HG02623 (cell line): ENCODE data around the gene PAK6.

Experiments used
- ATAC-seq: cut with Tn5 transposase; IDR thresholded peaks from one replicate; pipeline ENCODE4 v1.9.1; 2021; ENCODE audit warnings: moderate library complexity; ENCODE audit not compliant: unreplicated experiment

The PAK6 gene

DNA sequence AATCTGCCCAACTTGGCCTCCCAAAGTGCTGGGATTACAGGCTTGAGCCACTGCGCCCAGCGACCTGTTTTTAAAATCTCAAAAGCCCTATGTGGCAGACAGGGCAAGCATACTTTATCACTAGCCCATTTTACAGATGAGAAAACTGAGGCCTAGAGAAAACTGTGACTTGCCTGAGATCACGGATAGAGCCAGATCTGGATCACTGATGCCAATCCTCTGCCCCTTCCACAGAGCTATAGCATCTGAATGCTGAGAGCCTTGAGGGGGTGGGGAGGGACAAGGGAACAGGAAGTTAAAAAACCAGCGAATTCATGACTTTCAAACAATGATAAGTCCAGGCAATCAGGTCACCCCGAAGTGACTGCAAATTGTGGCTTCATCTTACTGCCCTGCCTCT is 36.7 kb downstream of the PAK6 start:
- ATAC-seq: no peak

DNA sequence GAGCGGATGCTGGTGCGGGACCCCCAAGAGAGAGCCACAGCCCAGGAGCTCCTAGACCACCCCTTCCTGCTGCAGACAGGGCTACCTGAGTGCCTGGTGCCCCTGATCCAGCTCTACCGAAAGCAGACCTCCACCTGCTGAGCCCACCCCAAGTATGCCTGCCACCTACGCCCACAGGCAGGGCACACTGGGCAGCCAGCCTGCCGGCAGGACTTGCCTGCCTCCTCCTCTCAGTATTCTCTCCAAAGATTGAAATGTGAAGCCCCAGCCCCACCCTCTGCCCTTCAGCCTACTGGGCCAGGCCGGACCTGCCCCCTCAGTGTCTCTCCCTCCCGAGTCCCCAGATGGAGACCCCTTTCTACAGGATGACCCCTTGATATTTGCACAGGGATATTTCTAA is 37.1 kb downstream of the PAK6 start:
- no peak for ATAC-seq

GRCh38 chr15:40276927-40277326 is 38.1 kb downstream of the PAK6 start:
- ATAC-seq: no peak

DNA sequence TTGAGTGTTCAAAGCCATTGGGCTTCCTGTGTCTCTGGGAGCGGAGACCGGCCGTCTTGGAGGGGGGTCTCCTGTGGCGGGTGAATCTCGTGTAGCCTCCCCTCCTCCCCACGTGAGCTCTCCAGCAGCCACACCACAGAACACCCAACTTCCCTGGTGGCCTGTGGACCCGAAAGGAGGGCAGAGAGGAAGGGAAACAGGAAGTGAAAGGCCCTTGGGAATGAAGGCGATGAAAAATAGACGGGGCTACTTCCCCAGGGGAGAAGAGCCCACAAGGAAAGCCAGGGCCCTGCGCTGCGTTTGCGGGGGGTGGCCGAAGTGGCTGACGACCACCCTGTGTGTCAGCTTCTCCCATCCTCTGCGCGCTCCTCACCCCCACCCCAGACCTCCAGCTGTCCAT is 38.6 kb downstream of the PAK6 start:
- ATAC-seq: no peak

GRCh38 chr15:40278026-40278425 is 39.2 kb downstream of the PAK6 start:
- no peak for ATAC-seq

GRCh38 chr15:40279437-40280141 is 40.7 kb downstream of the PAK6 start:
- ATAC-seq: no peak

DNA sequence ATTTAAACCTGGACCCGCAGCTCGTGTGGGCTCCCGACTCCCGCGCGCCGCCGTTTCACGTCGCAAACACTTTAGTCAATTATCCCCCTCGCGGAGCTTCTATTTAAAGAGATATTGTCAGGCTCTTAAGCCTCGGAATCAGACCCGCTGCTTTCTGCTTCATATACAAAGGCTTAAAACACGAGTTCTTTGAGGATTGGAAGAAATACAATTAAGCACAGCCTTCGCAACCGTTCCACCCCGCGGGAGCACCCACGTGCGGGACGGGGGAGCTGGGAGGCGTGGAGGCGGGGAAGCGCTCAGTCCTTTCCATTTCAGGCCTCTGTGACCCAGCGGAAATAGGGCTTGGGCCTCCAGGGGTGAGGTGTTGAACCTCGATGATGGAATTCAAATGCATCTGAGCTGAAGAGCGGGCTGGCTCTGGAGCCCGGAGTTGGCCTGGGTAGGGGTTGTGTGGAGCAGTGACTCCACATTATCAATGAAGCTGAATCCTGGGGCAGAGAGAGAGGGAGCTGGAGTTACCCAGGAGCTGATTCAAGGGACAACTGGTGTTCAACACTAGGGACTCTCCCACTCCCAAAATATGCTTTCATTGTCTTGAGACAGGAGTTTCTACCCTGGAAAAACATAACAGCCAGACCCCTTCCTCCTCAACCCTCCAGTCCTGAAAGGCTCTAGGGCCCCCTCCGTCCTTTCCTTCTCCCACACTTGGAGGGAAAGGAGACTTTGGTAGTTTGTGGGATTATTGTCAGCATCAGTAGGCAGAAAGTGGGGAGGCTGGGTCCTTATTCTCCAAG is 41.6 kb downstream of the PAK6 start:
- no peak for ATAC-seq

GRCh38 chr15:40281057-40281800 is 42.4 kb downstream of the PAK6 start:
- ATAC-seq: no peak

DNA sequence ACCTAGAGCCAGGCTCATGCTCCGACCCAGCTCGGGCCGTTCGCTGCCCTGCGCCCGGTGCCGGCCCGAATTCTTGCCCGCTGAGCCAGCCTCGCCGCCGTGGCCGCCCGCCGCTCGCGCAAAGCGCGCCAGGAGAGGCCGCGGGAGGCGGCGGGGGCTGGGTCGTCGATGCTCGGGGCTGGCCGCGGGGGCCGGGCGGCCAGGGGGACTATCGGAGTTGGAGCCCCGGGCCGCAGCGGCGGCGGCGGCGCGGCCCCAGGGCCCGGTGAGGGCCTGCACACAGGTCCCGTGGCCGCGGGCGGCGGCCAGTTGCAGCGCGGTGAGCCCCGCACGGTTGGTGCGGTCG is 42.9 kb downstream of the PAK6 start:
- no peak for ATAC-seq

DNA sequence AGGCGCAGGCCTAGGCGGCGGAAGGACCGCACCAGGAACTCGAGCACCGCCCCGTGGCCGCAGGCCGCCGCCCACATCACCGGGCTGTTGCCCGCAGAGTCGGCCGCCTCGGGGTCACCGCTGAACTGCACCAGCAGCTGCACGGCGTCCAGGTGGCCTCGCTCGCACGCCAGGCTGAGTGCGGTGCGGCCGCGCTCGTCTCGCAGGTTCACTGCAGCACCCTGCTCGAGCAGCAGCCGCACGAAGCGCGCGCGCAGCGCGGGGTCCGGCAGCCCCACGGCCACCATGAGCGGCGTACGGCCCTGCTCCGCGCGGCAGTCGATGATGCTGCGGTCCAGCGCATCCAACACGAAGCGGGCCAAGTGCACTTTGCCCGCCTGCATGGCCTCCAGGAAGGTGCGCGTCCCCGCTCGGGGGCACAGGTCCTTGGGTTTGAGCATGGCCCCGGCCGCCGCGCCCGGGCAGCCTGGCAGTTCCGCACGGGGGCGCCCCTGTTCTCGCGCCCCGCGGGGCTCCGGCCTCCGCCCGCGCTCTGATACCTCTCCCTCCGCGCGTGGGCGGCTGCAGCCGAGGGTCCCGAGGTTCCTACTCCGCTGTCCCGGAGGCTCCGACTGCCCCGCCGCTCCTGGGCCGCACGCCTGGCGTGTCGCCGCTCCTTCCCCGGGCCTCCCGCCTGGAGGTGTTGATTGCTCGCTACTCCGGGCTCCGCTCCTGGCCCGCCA is 43.4 kb downstream of the PAK6 start:
- no peak for ATAC-seq

DNA sequence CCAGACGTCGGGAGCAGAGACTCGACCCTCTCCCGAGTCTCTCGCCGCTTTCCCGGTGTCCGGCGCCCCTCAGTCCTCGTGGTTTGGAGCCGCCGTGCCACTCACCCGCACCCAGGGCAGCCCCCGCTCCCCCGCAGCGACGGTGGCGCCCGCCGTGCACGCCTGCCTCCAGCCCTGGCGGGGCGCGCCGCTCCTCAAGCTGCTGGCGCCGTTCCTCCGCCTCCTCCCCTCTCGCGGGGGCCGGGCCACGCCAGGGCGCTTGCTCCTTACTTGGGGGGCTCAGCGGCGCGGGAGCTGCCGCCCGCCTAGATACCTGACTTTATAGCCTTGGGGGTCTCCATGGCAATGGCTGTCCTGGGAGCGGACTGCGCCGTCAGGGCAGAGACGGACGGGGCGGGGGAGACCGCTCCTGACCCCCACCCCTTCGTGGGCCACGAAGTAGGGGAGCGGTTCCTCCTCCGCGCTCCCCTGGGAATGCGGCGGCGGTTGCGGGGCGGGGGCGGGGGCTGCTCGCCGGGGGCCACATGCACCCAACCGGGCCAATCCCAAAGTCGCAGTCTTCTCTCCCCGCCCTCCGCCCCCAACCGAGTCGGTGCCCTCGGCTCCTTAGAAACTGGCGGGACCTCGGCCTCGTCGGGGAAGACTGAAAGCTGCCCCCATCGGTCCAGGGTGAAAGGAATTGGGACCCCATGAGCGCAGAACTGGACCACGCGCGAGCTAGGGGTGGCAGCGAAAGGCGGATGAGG is 44.2 kb downstream of the PAK6 start, which contains the start of gene ANKRD63:
ANKRD63 (minus strand) TSS at position 196 of the 746 bp plus-strand sequence. CDS start 478 bp downstream, outside the sequence.
- ATAC-seq: no peak

- no peak for ATAC-seq
Measured at GRCh38 chr15:40283615-40284300, 44.9 kb downstream of the PAK6 start.

GRCh38 chr15:40285151-40285550 is 46.3 kb downstream of the PAK6 start:
- no peak for ATAC-seq

DNA sequence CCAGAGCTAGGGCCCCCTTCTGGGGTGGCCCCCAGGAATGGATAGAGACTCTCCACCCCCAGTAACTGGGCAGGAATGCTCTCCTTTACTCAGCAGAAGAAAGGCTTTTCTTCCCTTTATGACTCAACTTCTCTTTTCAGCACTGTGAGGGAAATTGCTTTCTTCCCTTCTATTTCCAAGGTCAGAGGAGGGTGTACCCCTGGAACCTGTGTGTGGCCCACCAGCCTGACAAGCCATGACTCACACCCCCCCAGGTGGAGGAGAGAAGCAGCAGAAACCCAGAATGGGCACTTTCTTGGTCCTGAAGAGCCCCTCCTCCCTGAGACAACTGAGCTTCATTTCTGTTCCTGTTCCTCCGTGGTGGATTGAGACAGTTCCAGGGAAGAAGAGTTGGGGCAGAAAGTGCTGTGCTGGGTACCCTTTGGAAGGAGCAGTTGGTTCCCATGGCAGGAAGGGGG is 46.7 kb downstream of the PAK6 start:
- no peak for ATAC-seq

GRCh38 chr15:40286061-40286532 is 47.2 kb downstream of the PAK6 start:
- ATAC-seq: no peak

- no peak for ATAC-seq
Measured at GRCh38 chr15:40286794-40287193, 47.9 kb downstream of the PAK6 start.

- ATAC-seq: no peak
Measured at GRCh38 chr15:40287505-40287904, 48.6 kb downstream of the PAK6 start.

GRCh38 chr15:40287968-40288367 is 49.1 kb downstream of the PAK6 start:
- ATAC-seq: no peak

DNA sequence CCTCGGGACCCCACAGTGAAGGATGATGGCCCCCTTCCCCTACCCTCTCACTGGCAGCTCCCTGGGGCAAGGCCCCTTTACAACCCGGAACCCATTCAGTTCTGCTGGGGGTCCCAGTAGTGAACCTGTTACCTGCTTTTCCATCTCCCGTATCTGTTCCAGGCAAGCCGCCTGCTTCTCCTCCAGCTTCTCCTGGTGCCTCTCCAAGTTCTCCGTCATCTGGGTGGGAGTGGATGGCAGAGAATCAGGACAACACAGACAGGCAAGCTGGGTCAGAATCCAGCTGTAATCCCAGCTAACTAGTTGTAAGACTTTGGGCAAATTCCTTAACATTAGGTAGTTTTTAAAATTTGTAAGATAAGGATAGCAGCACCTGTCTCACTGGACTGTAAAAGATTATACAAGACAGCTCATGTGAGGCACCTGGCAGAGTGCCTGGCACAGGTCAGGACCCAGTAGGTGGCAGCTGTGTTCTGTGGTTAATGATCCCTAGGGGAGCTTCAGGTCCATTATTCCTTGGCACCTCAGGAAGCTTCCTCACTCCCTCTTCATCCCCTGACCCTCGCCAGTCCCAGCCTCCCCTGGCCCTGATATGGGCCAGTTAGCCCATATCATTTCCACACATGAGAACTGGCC is 50.4 kb downstream of the PAK6 start:
- no peak for ATAC-seq
